ENCODE measurements around the gene INKA2.
A peak's percentile ranks its signal among the peaks of the same experiment; 100 is the strongest.
"Not testable (repeated sequence)": the region's sequence is repeated elsewhere in the genome, so short reads cannot be mapped to it uniquely, and the experiment has no call there.

Gene INKA2

DNA sequence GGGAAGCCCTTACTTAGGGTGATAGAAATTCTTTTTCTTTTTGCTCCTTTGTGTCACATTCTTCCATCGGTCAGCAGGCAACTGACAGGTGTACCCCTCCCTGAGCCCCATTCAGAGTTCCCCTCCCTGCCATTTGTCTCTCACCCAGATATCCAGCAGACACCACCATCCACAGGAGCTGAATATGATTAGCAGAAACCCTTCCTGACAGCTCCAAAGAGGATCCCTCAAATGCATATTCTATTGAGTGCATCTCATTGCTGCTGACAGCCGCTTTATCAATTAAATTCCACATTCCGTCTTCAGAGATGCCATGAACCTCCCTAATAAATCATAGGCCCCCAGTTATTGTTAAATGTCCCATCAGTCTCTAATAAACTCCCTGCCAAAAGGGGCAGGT lies 10.4 kb upstream of the INKA2 start:
- Histone ChIP-seq H3K9ac (ENCODE audit: low read length) (no peak overlapping the region), H3K4me3 (ENCODE audit: low read depth in 1 of 2, low read length in 2 of 2) (no peak overlapping the region), H3K27me3 (ENCODE audit: control insufficient read depth in 1 of 2, insufficient read depth in 2 of 2, low read length in 2 of 2) (no peaks in the 10 kb centered on the region), H3K36me3 (ENCODE audit: insufficient read depth, low read length) (no peaks in the 10 kb centered on the region), H3K4me1 (ENCODE audit: insufficient read depth, low read length) (peaks cover 23% of the 10 kb centered on the region), H3K27ac (ENCODE audit: low read depth, low read length) (no peak overlapping the region), H3K9me3 (ENCODE audit: low read length) (no peaks in the 10 kb centered on the region)

DNA sequence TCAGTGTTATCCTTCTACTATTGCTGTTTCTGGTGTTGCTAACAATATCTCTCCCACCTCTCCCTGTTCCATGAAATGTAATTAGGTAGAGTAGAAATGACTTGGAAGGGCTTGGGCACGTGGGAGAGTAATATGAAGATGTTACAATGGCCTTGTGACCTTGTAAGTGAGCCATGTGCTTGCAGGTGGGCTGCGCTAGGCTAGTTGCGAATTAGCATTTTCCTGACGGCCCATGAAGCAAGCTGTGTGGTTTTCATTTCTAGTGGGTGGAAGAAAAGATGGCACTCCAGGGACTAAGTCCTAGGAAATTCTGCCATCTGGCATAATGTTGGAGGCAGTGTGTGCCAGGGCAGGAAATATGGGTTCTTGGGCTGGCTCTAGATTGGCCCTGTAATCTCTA lies 8.8 kb upstream of the INKA2 start:
- H3K9me3 ChIP-seq (ENCODE audit: low read length): no peaks in the 10 kb centered on the region
- no peaks in the 10 kb centered on the region for H3K27me3 ChIP-seq (ENCODE audit: control insufficient read depth in 1 of 2, insufficient read depth in 2 of 2, low read length in 2 of 2)
- H3K27ac ChIP-seq (ENCODE audit: low read depth, low read length): no peak overlapping the region

DNA sequence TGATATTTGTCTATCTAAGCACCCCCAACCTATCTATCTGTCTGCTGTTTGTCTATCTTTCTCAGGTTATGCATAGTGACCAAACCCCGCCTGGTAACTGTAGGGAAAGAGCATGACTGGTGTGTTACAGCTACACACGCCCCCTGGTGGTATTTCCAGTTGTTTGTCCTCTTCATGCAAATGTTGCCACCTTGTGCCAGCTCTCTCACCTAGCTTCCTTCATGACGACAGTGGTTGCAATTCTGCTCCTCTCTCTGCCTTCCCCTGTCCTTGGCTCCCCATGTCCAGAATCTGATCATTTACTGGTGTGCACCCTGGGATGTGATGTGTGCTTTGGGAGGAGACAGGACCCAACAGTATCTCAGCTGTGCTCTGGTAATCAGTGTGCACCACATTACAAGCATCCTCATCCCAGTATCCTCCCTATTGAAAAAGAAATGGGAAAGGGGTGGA lies 8.1 kb upstream of the INKA2 start:
- no peak overlapping the region for H3K9ac ChIP-seq (ENCODE audit: low read length)
- H3K4me1 ChIP-seq (ENCODE audit: insufficient read depth, low read length): peaks cover 20% of the 10 kb centered on the region
- no peak overlapping the region for H3K4me3 ChIP-seq (ENCODE audit: low read depth in 1 of 2, low read length in 2 of 2)
- H3K36me3 ChIP-seq (ENCODE audit: insufficient read depth, low read length): no peaks in the 10 kb centered on the region
- no peaks in the 10 kb centered on the region for H3K9me3 ChIP-seq (ENCODE audit: low read length)
- H3K27ac ChIP-seq (ENCODE audit: low read depth, low read length): no peak overlapping the region
- no peaks in the 10 kb centered on the region for H3K27me3 ChIP-seq (ENCODE audit: control insufficient read depth in 1 of 2, insufficient read depth in 2 of 2, low read length in 2 of 2)

More for the DNA sequence above, 8.8 kb upstream of the INKA2 start:
- H3K4me1 ChIP-seq (ENCODE audit: insufficient read depth, low read length): peaks cover 20% of the 10 kb centered on the region
- H3K9ac ChIP-seq (ENCODE audit: low read length): no peak overlapping the region
- H3K4me3 ChIP-seq (ENCODE audit: low read depth in 1 of 2, low read length in 2 of 2): no peak overlapping the region
- no peaks in the 10 kb centered on the region for H3K36me3 ChIP-seq (ENCODE audit: insufficient read depth, low read length)

DNA sequence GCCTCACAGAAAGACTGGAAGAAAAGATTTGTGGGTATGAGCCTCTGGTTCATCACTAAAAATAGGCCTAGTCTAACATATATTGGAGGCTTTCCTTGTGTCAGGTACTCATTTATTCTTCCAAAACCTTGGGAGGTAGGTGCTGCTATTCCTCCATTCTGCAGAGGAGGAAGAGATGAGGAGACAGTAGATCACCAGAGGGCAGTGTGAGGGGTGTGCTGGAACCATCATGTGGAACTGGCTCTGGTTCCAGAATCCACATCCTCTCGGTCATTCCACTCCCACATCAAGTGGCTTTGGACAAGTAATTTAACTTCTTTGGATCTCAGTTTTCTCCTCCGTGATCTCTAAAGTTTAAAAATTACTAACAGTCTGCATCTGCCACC lies 7.4 kb upstream of the INKA2 start:
- H3K27me3 ChIP-seq (ENCODE audit: control insufficient read depth in 1 of 2, insufficient read depth in 2 of 2, low read length in 2 of 2): no peaks in the 10 kb centered on the region
- no peak overlapping the region for H3K9ac ChIP-seq (ENCODE audit: low read length)
- no peak overlapping the region for H3K27ac ChIP-seq (ENCODE audit: low read depth, low read length)
- no peak overlapping the region for H3K4me3 ChIP-seq (ENCODE audit: low read depth in 1 of 2, low read length in 2 of 2)
- H3K4me1 ChIP-seq (ENCODE audit: insufficient read depth, low read length): peaks cover 20% of the 10 kb centered on the region
- H3K36me3 ChIP-seq (ENCODE audit: insufficient read depth, low read length): no peaks in the 10 kb centered on the region
- no peaks in the 10 kb centered on the region for H3K9me3 ChIP-seq (ENCODE audit: low read length)

DNA sequence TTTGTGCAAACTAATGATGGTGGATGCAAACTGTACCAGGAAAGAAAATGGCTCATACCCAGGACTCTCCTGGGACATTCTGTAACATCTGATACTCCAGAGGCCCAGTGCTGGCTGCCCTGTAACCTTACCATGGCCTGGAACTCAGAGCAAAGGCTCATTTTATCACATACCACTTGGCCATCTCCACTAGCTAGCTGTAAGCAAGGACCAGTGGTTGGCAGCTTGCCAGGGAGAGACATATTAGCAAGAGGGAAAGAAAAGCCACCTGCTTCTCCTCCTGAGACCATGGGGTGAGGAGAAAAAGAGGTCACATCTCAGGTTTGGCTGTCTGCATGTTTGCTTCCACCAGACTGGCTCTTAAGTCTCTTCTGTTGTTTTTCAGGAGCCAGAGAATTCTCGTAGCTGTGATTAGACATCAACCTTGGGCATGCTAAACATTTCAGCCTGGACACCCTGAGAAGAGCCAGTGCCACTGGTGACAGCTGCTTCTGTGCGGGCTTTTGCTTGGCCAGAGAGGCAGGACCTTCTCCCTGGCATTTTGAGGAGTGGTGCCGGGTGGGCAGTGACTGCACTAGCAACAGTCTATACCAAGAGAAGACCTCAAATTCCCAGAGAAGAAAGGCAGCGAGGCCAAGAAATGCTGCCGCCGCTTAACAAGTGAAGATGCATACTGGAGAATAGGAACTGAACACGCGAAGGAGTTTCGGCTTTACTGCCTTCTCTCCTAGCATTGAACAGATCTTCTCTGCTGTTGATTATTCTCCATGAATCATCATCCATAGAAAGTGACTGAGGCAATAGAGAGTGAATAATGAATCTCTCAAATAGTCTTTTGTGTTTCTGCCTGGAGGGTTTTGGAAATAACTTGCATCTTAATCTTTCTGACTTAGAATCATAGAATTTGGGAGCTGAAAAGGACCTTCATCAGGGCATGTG lies 6.7 kb upstream of the INKA2 start:
- Histone ChIP-seq H3K4me3 (ENCODE audit: low read depth in 1 of 2, low read length in 2 of 2) (no peak overlapping the region), H3K9me3 (ENCODE audit: low read length) (no peaks in the 10 kb centered on the region), H3K27ac (ENCODE audit: low read depth, low read length) (no peak overlapping the region), H3K4me1 (ENCODE audit: insufficient read depth, low read length) (peaks cover 20% of the 10 kb centered on the region), H3K27me3 (ENCODE audit: control insufficient read depth in 1 of 2, insufficient read depth in 2 of 2, low read length in 2 of 2) (no peaks in the 10 kb centered on the region), H3K9ac (ENCODE audit: low read length) (no peak overlapping the region), H3K36me3 (ENCODE audit: insufficient read depth, low read length) (no peaks in the 10 kb centered on the region)

DNA sequence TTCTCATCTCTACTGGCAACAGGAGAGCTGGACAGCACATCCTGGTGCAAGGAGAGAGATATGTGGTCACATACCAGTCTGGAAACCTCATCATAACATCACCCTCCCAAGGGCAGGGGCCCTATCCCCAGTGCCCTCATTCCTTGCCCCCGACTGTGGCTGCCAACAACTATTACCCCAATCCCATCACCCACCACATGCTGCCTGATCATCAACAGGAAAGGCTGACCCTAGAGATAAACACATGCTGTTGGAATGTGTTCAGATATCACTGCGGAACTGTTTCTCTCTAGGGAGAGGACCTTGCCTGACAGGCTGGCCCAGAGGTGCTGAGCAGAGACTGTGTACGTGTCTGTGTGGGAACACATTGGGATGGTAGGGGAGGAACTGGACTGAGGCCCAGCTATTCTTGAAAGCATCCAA lies 4.5 kb upstream of the INKA2 start:
- H3K27me3 ChIP-seq (ENCODE audit: control insufficient read depth in 1 of 2, insufficient read depth in 2 of 2, low read length in 2 of 2): no peaks in the 10 kb centered on the region
- no peaks in the 10 kb centered on the region for H3K36me3 ChIP-seq (ENCODE audit: insufficient read depth, low read length)
- H3K4me3 ChIP-seq (ENCODE audit: low read depth in 1 of 2, low read length in 2 of 2): no peak overlapping the region
- H3K27ac ChIP-seq (ENCODE audit: low read depth, low read length): no peak overlapping the region
- H3K9ac ChIP-seq (ENCODE audit: low read length): no peak overlapping the region
- no peaks in the 10 kb centered on the region for H3K9me3 ChIP-seq (ENCODE audit: low read length)
- peaks cover 13% of the 10 kb centered on the region for H3K4me1 ChIP-seq (ENCODE audit: insufficient read depth, low read length)

DNA sequence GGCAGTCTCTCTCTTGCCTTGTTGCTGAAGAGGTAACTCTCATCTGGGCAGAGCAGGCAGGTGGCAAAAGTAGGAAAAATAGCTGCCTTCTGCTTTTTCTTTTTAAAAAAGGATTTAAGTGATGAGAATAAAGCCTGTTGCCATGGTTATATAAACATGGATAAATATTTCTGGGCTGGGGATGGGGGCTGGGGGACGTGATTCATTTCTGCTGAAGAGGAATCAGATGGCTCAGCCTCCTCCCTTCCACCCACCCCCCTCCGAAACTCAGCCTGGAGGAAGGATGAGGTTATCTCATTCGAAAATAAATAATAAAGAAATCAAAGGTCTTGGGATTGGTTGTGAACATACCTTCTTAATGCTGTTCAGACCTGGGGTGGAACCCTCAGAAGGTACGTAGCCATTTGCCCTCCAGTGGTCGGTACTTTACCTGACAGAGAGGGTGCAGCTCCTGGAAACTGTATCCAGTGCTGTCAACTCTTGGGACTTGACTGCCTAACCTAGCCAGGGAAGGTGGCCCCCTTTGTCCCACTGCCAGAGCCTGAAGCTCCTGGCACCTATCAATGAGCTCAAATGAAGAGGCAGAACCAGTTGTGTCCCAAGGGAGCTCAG lies 3.8 kb upstream of the INKA2 start:
- Histone ChIP-seq H3K4me1 (ENCODE audit: insufficient read depth, low read length) (peaks cover 15% of the 10 kb centered on the region), H3K27me3 (ENCODE audit: control insufficient read depth in 1 of 2, insufficient read depth in 2 of 2, low read length in 2 of 2) (no peaks in the 10 kb centered on the region), H3K36me3 (ENCODE audit: insufficient read depth, low read length) (no peaks in the 10 kb centered on the region), H3K4me3 (ENCODE audit: low read depth in 1 of 2, low read length in 2 of 2) (no peak overlapping the region), H3K27ac (ENCODE audit: low read depth, low read length) (no peak overlapping the region), H3K9me3 (ENCODE audit: low read length) (no peaks in the 10 kb centered on the region), H3K9ac (ENCODE audit: low read length) (no peak overlapping the region)

DNA sequence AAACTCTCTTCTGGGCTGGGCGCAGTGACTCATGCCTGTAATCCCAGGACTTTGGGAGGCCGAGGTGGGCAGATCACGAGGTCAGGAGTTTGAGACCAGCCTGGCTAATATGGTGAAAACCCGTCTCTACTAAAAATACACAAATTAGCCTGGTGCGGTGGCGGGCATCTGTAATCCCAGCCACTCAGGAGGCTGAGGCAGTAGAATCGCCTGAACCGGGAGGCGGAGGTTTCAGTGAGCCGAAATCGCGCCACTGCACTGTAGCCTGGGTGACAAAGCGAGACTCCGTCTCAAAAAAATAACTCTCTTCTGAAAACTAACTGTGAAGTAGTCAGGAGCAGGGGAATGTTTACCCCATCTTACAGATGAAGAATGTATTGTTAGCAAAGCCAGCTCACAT lies 3.1 kb upstream of the INKA2 start:
- H3K9ac ChIP-seq (ENCODE audit: low read length); H3K36me3 ChIP-seq (ENCODE audit: insufficient read depth, low read length); H3K27ac ChIP-seq (ENCODE audit: low read depth, low read length); H3K9me3 ChIP-seq (ENCODE audit: low read length); H3K4me3 ChIP-seq (ENCODE audit: low read depth in 1 of 2, low read length in 2 of 2); H3K27me3 ChIP-seq (ENCODE audit: control insufficient read depth in 1 of 2, insufficient read depth in 2 of 2, low read length in 2 of 2): not testable (repeated sequence)
- H3K4me1 ChIP-seq (ENCODE audit: insufficient read depth, low read length): peaks cover 23% of the 10 kb centered on the region

DNA sequence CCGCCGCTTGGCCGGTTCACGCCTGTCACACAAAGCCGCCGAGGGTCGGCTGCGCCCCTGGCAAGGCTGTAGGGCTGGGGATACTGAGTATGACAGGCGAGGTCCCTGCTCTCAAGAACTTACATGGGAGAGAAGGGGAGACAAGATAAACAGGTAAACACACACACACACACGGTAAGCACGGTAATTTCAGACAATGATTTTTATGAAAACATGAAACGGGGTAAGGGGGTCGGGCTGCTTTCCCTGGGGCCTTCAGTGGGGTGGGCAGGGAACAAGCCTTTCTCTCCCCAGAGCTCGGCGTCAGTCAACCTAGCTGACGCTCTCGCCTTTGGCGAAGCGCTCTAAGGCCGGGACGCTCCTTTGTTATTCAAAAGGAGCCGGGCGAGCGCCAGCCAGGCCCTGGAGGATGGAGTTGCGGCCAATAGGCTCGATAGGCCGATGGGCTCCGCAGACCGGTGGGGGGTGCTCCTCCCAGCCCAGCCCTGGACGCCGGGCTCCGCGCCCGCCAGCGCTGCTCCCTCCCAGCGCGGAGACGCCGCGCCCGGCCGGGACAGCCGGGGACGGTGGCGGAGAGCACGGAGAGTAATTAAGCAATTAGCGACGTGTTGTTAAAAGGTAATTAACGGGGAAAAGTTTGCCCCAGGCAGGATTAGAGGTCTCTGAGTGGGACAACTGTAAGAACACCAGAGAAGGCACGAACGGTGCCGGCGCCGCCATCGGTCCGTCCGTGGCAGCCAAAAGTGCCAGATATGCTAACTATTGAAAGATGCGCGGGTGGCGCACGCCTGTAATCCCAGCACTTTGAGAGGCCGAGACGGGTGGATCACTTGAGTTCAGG lies 950 bp upstream of the INKA2 start:
- peaks cover 22% of the 10 kb centered on the region for H3K4me1 ChIP-seq (ENCODE audit: insufficient read depth, low read length)
- H3K9me3 ChIP-seq (ENCODE audit: low read length): no peaks in the 10 kb centered on the region
- H3K4me3 ChIP-seq (ENCODE audit: low read depth in 1 of 2, low read length in 2 of 2): peak overlapping the region; percentile 86 to 97
- peak overlapping the region; percentile 82 for H3K27ac ChIP-seq (ENCODE audit: low read depth, low read length)
- H3K36me3 ChIP-seq (ENCODE audit: insufficient read depth, low read length): peaks cover 4% of the 10 kb centered on the region
- H3K27me3 ChIP-seq (ENCODE audit: control insufficient read depth in 1 of 2, insufficient read depth in 2 of 2, low read length in 2 of 2): no peaks in the 10 kb centered on the region
- peak overlapping the region; percentile 29 for H3K9ac ChIP-seq (ENCODE audit: low read length)

DNA sequence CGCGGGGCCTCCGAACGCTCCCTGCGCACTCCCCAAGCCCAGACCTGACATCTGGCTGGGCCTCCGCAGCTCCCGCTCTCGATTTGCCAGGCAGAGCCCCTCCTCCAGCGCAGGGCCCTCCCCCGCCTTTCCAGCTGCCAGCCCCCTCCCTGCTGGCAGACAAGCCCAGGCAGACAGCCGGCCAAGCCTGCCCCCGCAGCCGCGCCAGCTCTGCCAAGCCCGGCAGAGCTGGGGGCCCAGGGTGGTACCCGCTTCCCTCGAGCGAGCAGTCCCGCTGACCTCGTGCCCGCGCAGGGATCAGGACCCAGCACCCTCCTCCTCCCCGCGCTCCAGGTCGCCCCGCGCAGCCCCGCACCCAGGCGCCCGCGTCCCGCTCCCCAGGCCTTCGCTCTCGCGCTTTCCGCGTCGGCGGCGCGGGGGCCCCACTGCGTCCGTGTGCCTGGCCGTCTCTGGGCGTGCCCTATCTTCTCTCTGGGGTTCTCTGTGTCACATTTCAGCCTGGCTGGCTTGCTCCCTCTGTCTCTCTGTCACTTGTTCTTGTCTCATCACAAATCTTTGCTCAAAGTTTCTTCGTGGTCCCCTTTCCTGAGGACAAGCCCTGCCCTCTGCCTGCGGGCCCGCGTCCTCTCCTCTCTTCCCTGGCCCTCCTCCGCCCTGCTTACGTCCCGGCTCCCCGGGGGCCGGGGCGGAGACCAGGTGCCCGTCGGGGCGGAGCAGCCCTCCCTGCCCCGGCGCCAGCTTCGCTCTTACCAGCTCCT lies 580 bp downstream of the INKA2 start:
- no peaks in the 10 kb centered on the region for H3K27me3 ChIP-seq (ENCODE audit: control insufficient read depth in 1 of 2, insufficient read depth in 2 of 2, low read length in 2 of 2)
- no peaks in the 10 kb centered on the region for H3K9me3 ChIP-seq (ENCODE audit: low read length)
- peak overlapping the region; percentile 86 to 97 for H3K4me3 ChIP-seq (ENCODE audit: low read depth in 1 of 2, low read length in 2 of 2)
- peaks cover 4% of the 10 kb centered on the region for H3K36me3 ChIP-seq (ENCODE audit: insufficient read depth, low read length)
- peaks cover 30% of the 10 kb centered on the region for H3K4me1 ChIP-seq (ENCODE audit: insufficient read depth, low read length)
- peak overlapping the region; percentile 82 for H3K27ac ChIP-seq (ENCODE audit: low read depth, low read length)
- H3K9ac ChIP-seq (ENCODE audit: low read length): peak overlapping the region; percentile 65

DNA sequence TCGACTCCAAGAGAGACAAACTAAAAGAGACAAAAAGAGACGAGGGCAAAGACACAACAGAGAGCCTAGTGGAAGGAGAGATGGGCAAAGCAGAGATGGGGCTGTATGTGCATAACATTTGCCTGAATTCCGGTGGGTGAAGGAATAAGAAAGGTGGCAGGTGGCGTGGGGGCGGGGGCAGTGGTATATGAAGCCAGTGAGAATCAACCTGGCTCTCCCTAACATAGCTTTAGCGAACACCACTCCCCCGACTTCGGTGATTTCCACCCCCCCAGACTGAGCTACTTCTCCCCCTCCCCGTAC lies 1.1 kb downstream of the INKA2 start:
- Histone ChIP-seq H3K27ac (ENCODE audit: low read depth, low read length) (peak overlapping the region; percentile 82), H3K9ac (ENCODE audit: low read length) (peak overlapping the region; percentile 54), H3K4me3 (ENCODE audit: low read depth in 1 of 2, low read length in 2 of 2) (peak overlapping the region; percentile 86 to 97), H3K9me3 (ENCODE audit: low read length) (no peaks in the 10 kb centered on the region), H3K4me1 (ENCODE audit: insufficient read depth, low read length) (peaks cover 33% of the 10 kb centered on the region), H3K27me3 (ENCODE audit: control insufficient read depth in 1 of 2, insufficient read depth in 2 of 2, low read length in 2 of 2) (no peaks in the 10 kb centered on the region), H3K36me3 (ENCODE audit: insufficient read depth, low read length) (peaks cover 4% of the 10 kb centered on the region)

Measured in muscle layer of colon (tissue), 2 donors.